Measurements from ENCODE around the gene CEP131.
A peak's percentile ranks its signal among the peaks of the same experiment; 100 is the strongest.

Gene CEP131

DNA sequence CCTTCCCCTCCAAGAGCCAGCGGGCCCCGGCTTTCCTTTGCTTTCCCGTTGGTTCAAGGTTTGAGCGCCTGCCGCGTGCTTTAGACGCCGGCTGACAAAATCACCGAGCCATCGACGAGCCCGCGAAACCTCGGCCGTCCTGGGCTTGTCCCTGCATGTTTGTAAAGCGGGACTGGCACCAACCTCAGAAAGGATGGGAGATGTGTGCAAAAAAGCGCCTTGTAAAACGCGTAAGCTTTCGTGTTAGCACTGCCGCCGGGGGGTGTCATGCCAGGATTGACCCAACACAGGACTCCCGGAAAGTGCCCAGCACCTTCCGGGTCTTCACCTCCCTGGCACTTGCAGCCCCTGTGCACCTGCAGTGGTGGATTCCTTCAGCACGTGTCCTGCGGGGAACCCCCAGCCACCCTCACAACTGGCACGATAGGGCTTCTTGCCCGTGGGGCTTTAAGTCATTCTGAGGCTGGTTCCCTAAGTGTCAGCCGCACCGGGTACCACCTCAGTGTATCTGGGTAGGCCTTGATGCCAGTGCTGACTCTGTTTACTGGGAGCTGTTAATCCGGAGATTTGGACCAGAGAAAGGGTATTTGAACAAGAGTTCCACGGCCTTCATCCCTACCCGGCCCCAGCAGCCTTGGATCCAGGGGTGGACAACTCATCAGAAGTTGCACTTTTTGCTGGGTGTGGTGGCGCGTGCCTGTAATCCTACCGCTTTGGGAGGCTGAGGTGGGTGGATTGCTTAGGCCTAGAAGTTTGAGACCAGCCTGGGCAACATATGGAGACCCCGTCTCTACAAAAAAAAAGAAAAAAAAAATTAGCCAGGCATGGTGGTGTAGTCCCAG is 17.2 kb upstream of the CEP131 start:
- peak in 1 of 2 donors; percentile 24 for DNase-seq (ENCODE audit: low read depth in 2 of 2, low spot score in 1 of 2)

DNA sequence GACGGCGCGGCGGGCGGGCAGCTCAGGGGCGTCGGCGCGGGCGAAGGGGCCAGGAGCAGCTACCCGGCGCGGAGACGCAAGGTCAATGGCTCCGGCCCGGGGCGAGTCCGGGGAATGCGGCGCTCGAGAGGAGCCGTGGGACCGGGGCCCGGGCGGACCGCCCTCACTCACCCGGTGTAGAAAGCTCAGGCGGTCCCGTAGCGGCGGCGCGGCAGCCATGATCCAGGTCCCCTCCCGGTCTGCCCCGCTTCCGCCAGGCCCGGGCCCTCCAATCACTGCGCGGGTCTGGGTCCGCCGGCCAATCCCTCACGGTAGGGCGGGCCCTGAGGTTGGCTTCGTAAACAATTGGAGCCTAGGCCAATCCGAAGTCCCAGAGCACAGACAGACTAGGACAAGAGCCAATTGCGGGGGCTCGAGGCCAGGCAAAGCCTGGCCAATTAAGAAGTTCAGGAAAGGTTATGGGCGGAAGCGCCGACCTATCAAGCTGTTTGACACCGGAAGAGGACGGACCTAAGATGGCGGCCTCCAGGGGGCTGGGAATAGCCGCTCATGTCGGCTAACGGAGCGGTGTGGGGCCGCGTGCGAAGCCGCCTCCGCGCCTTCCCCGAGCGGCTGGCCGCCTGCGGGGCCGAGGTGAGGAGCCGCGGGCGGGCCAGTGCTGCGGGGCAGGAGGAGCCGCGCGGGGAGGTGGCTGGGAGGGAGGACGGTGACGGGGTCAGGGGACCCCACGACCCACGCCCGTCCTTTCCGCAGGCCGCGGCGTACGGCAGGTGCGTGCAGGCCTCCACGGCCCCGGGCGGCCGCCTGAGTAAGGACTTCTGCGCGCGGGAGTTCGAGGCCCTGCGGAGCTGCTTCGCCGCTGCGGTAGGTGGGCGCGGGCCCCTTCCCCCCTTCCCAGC is 16.3 kb upstream of the CEP131 start, which contains the start of the genes NDUFAF8 and TEPSIN:
TSS of gene NDUFAF8 (plus strand) at position 504 of the 899 bp plus-strand sequence. CDS start at position 550, 46 bp downstream.
TSS of gene TEPSIN (minus strand) at position 241 of the 899 bp plus-strand sequence. CDS start at position 219, 22 bp downstream.
- DNase-seq (ENCODE audit: low read depth in 2 of 2, low spot score in 1 of 2): peak; percentile 87 to 93

DNA sequence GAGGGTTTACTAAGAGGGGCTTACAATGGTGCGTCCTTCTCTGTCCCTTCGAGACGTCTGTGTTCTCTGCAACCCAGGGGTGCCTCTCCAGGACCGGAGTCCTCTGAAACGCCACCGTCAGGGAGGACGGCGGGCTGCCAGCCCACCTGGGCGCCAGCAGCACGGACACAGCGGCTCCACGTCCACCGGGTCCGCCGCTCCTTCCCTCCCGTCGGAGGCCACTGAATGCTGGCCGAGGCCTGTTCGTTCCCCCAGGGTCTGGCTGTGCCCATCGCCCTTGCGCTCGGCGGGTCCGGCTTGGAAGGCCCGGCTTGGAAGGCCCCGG is 15.7 kb upstream of the CEP131 start:
- no peak for DNase-seq (ENCODE audit: low read depth in 2 of 2, low spot score in 1 of 2)

DNA sequence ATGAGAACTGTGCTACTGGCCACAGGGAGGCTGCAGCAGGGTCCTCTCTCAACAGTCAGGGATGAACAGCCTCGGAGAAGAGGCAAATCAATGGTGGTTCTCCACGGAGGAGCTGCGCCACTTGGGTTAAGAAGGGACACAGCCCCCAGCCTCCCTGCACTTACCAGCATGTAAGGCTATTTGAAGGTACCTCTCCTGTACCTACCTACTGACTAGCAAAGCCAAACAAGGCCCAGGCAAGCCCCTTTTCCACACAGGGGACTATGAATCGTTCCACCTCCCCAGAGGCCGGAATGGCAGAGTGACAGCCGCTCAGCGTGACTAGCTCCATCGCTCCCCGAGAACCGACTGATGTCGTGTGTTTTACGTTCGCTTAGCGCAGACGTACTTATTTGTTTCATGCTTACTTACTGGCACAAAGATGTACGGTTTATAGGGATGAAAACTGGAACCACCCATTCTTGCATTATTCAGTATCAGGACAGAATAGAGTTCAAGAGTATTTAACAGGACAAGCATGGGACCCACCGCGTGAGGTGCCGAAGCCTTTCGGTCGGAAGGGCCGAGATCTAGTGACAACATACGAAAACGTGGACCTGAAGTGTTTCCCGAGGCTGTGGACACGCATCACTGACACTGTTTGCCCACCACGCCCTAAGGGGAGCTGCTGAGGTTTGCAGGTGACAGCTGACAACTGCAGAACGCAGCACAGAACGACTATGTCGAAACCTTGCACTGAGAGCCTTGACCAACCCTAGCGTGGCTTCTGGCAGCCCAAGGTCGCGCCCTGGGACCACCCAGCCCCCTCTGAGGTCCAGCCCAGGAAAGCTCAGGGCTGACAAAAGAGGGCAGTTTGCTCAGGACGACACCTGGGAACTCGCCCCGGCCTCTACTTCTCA is 15.1 kb upstream of the CEP131 start:
- no peak for DNase-seq (ENCODE audit: low read depth in 2 of 2, low spot score in 1 of 2)

DNA sequence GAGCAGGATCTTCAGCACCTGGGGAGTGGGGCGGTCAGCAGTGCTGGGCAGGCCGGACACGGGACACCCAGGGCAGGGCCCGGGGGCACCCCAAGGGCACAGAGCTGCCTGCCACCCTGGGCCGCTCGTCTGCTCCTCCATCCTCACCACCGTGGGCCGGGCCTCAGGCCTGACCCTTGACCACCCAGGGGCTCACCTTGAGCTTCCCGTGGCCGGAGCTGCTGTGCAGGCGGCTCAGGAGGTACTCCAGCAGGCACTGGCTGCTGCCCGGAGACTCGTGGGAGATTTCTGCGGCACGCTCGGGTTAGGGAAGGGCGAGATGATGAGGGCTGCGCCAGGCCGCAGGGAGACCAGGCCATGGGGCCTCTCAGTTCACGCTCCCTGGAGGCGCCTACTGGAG is 14.0 kb upstream of the CEP131 start:
- DNase-seq (ENCODE audit: low read depth in 2 of 2, low spot score in 1 of 2): no peak

DNA sequence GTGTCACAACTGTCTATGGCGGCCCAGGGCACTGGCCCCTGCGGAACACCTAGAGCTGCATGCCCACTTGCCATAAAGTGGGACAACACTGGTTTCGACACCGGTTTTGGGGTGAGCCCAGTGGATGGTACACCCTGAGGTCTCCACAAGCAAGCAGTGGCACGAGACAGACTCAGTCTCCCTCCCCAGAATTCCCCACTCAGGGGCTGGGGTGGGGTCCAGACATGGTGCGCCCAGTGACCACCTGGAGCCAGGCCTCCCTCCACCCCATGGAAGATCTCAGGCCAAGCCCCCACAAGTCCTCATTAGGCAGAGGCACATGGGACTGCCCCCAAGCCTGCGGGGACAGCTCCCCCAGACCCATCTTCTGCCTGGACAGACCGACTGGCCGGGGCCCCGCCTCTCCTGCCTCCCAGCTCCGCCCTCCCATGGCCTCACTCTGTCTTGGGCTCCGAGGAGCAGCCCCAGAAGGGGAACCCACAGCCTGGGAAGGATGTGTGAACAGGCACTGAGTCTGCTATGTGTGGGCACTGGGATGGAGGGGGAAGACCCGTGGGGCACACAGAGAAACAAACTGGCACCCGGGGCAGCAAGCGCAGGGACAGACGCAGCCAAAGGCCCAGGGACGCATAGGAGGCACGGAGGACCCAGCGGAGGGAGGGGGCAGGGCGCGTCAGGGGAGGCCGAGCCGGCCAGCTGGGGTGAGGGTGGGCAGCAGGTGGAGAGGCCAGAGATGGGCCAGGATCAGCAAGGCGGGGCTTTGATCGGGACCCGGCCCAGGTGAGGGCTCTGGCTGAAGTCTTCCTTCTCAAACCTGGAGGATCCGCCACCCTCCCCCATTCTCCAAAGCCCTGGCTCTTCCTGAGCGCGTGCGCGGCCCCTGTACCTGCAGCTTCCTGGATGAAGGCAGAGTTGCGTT is 13.3 kb upstream of the CEP131 start:
- DNase-seq (ENCODE audit: low read depth in 2 of 2, low spot score in 1 of 2): no peak

DNA sequence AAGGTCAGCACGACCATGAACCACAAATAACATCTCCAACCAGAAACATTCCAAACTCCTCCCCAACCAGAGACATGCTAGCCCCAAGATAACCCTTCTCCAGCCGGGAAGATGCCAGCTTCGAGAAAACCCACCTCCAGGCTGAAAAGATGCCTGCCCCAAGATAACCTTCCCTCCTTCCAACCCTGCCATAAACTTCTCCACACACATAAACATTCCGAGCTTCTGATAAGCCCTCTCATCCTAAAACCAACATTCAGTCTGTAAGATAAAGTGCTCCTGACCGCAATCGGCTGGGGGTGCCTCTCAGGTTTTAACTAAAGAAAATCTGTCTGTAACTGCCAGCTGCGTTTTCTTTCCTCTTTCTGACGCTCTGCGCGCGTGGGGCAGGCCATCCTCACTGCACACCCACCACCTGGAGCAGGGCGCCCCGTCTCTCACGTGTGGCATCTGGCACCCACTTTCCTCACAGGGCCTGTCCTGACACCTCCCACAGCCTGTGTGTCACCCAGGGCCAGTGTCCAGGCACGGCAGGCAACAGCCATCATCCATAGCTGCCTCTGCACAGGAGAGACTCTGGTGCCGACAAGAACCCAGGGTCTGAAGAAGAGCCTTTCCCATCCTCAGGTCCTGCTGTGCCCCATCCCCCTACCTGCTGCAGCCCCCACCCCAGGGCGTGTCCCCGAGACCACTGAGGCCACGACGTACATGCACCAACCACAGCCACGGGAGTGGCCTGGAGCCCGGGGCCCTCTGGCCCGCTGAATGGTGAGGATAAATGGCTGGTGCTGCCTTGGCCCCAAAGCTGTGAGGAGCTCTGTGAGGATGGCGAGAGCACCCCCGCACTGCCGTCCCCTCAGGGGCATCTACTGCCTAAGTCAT is 12.4 kb upstream of the CEP131 start:
- no peak for DNase-seq (ENCODE audit: low read depth in 2 of 2, low spot score in 1 of 2)

DNA sequence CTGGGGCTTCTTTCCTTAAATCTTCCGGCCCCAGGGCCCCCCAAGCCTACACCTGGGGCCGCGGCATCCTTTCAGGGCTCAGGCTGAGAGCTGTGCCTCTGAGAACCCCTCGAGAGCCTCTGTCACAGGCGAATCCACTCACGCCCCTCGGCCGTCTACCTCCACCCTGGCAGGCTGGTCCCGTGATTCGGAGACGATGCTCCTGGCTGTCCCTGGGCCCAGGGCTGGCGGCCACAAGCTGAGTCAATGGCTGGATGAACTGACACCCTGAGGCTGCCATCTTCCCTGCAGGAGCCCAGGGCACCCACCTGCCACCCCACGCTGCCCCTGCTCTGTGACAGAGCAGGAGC is 11.7 kb upstream of the CEP131 start:
- no peak for DNase-seq (ENCODE audit: low read depth in 2 of 2, low spot score in 1 of 2)

DNA sequence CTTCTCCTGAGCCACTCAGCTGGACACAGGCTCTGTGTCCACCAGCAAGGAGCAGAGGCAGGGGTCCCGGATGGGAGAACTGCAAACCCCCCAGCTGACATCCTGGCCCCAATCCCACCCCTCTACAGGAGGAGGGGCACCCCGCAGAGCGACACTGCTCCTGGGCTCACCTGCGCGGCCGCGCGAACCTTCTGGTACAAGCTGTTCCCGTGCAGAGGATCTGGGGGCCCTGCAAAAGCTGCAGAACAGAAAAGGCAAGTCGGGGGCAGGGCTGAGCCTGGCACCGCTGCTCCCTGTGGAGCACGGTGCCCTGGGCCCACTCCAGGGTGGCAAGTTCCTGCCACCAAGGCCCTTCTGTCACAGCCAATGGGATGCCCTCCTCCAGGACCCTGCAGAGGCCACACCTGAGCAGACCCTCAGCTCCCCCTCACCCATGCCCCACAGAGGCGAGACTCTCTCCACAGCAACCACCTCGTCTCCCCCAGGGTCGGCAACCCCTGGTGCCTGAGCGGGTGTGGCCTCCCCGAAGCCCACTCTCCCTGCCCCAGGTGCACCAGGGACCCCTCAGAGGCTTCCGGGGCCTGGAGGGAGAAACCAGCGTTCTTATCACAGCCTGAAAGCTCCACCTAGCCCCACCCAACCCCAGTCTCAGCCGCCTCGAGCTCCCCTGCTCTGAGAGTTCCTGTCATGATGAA is 11.2 kb upstream of the CEP131 start:
- no peak for DNase-seq (ENCODE audit: low read depth in 2 of 2, low spot score in 1 of 2)

DNA sequence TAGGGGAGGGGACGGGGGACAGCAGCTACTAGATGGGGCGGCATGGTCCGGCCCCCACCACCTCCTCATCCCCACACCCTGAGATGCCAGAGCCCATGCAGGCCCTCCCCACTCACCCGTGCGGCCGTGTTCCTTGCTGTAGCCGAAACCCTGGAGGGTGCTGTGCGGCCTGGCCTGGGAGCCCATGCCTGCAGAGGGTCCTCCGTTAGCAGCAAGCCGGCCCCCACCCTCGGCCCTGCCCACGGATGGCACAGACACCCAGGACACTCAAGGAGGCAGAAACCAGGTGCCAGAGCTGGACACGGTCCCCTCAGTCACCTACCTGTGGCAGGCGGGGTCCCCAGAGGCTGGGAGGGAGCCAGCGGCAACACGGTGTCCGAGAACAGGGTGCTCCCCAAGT is 10.6 kb upstream of the CEP131 start:
- DNase-seq (ENCODE audit: low read depth in 2 of 2, low spot score in 1 of 2): no peak

DNA sequence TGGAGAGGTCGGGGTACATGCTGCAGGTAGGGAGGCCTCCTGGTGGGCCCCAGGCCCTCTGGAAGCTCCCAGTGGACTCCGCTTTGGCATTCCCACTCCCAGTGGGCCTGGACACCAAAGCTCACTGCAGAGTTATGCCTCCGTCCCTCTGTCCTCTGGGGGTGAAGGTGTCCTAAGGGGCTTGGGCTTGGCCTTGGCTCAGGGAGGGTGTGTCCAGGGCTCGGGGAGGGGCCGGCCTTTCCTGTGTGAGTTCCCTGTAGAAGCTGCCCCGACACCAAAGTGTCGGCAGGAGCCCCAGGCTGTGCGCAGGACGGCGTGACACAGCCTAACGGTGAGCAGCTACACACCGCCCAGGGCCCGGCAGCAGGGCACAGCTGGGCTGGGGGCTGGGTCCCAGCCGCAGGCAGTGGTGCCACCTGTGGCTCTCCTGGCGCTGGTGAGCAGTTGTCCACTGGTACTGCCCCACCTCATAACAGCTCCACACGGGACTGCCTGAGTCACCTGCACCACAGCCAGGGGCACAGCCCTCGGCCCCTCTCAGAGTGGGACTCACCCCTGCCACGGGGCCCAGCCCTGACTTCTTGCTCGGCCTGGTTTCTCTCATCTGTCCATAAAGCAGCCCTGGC is 10.0 kb upstream of the CEP131 start:
- no peak for DNase-seq (ENCODE audit: low read depth in 2 of 2, low spot score in 1 of 2)

DNA sequence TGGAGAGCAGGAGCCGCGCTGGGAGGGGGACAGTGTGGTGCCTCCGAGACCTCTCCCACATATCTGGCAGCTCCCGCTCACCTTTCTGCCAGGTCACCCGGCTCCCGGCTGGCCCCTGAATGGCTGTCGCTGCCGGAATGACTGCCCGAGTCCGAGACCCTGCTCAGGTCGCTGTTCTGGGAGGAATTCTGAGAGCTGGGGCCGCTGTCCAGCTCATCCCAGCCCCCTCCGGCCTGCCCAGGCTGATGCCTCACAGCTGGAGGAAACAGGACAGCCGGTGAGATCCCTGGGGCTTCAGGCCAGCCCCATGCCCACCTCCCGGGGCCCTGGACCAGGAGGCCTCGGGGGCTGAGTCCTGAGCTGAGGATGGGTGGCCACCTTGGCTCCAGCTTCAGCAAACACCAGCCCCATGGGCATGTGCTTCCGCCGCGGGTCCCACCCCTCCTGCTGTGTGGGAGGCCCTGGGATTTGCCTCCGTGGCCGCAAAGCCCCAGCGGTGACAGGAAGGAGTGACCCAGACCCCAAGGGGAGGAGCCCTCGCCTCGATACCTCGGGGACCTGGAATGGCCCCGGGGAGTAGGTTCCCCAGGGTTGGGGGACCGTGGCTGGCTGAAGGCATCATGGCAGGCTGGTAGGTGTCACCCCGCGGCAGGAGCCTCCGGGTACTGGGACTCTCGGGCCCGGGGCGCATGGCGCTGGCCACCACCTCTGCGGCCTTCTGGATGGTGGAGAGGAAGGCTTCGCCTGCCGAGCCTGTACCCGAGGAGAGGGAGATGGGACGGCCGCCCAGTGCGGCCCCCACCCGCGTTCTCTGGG is 9.2 kb upstream of the CEP131 start:
- no peak for DNase-seq (ENCODE audit: low read depth in 2 of 2, low spot score in 1 of 2)

DNA sequence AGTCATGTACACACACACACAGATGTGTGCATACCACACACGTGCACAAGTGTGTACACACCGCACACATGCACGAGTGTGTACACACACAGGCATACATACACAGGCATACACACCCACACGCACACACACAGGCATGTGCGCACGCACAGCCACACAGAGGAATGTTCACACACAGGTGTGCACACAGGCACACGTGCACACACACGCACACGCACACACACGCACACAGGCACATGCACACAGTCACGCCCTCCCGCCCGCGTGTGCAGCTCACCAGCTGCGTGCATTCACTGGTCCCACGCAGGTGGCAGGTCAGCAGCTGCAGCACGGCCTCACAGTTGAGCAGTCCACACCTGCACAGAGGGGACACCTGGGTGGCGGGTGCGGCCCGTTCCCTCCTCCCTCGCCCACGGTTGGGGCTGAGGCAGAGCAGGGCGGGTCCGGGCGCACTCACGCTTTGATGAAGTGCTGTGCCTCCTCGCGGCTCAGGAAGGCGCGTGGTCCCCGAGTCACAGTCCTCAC is 8.4 kb upstream of the CEP131 start:
- DNase-seq (ENCODE audit: low read depth in 2 of 2, low spot score in 1 of 2): no peak

DNA sequence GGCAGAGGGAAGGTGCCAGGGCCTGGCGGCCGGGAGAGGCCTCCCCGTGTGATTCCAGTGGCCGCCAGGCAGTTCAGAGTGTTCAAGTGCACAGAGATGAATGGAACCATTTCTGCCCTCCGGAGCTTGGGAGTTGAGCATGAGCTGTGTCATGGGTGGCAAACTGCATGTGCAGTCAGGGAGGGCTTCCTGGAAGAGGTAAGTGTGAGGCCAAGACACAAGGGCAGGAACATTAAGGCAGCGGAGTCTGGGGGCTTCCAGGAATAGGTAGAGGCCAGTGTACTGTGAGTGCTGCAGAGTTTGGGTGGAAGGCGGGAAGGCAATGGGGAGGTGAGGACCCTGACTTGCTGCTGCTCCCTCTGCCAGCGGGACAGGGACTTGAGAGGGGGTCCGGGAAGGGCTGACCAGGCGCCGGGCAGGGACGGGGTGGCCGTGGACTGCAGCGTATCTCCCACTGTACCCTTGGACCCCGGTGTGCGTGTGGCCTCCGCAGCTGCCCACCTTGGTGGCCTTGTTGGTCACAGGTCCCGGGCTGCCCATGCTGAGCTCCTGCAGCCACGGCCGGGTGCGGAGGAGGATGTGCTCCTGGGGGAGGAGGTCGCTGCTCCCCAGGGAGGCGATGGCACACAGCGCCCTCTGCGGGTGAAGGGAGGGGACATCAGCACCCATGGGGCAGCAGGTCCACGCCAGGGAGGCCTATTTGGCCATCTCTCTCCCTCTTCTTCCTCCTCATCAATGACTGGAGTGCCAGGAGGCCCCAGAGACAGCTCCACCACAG is 7.5 kb upstream of the CEP131 start:
- no peak for DNase-seq (ENCODE audit: low read depth in 2 of 2, low spot score in 1 of 2)

DNA sequence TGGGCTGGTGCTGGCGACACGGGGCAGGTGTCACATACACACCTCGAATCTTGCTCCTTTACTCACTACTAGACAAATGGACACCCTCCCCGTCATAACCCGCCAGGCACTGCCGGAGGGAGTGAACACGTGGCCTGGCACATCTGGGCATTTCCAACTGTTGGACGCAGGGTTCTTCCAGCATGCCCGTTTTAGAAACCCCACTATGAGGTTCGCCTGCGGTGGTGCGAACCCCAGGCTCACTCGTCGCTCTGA is 6.8 kb upstream of the CEP131 start:
- DNase-seq (ENCODE audit: low read depth in 2 of 2, low spot score in 1 of 2): no peak

DNA sequence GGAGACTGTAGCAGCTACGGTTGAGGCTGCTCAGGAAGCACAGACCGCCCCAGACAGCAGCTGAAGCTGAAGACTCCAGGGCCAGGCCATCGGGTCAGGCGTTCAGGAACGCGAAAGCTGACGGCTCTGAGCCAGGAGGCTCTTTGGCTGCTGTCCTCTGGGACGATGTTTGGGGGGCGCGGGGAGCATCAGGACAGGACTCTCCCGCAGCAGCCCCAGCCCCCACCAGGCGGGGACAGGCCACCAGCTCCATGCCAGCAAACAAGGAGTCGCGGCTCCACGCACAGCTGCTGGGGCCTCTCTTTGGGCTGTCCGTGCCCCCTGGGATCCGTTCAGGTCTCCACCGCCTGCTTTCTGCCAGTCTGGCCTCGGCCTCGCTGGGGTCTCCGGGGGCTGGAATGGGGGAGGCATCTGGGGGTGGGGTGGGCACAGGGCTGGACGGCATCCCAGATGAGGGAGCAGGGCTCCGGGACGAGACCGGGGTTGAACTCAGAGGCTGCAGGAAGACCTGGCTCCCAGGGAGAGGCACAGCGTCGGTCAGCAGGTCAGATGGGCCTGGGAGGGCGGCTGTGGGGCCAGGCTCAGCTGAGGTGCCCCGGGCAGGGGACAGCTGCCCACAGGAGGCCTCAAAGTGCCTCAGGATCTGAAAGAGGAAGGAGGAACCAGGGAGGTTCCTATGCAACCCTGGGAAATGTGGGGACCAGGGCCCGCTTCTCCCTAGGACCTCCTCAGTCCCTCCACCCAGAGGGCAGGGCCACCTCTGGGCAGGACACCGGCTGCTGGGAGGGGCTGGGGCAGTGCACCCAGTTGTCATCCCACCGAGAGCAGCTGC is 6.3 kb upstream of the CEP131 start:
- DNase-seq (ENCODE audit: low read depth in 2 of 2, low spot score in 1 of 2): no peak
